ENCODE measurements around the gene PRIMPOL.

PRIMPOL gene

GRCh38 chr4:184664445-184665210, 15.1 kb downstream of the PRIMPOL start:
- peaks cover 53% of the 10 kb centered on the region for H3K36me3 ChIP-seq (ENCODE audit: insufficient read depth, low read length)
- no peaks in the 10 kb centered on the region for H3K27me3 ChIP-seq (ENCODE audit: insufficient read depth, low read length)
- no peaks in the 10 kb centered on the region for H3K9me3 ChIP-seq (ENCODE audit: low read length)
- H3K4me1 ChIP-seq (ENCODE audit: insufficient read depth, low read length): no peaks in the 10 kb centered on the region
- H2AFZ ChIP-seq (ENCODE audit: low read depth, low read length): no peak overlapping the region
- H3K4me3 ChIP-seq (ENCODE audit: low read length): no peak overlapping the region

GRCh38 chr4:184666670-184667069, 17.1 kb downstream of the PRIMPOL start:
- no peaks in the 10 kb centered on the region for H3K4me1 ChIP-seq (ENCODE audit: insufficient read depth, low read length)
- H3K27me3 ChIP-seq (ENCODE audit: insufficient read depth, low read length): no peaks in the 10 kb centered on the region
- no peaks in the 10 kb centered on the region for H3K9me3 ChIP-seq (ENCODE audit: low read length)
- H2AFZ ChIP-seq (ENCODE audit: low read depth, low read length): no peak overlapping the region
- no peak overlapping the region for H3K4me3 ChIP-seq (ENCODE audit: low read length)
- peaks cover 48% of the 10 kb centered on the region for H3K36me3 ChIP-seq (ENCODE audit: insufficient read depth, low read length)

GRCh38 chr4:184668096-184668495, 18.6 kb downstream of the PRIMPOL start:
- no peak overlapping the region for H3K4me3 ChIP-seq (ENCODE audit: low read length)
- no peaks in the 10 kb centered on the region for H3K9me3 ChIP-seq (ENCODE audit: low read length)
- H3K36me3 ChIP-seq (ENCODE audit: insufficient read depth, low read length): peaks cover 51% of the 10 kb centered on the region
- H2AFZ ChIP-seq (ENCODE audit: low read depth, low read length): no peak overlapping the region
- no peaks in the 10 kb centered on the region for H3K27me3 ChIP-seq (ENCODE audit: insufficient read depth, low read length)
- no peaks in the 10 kb centered on the region for H3K4me1 ChIP-seq (ENCODE audit: insufficient read depth, low read length)

DNA sequence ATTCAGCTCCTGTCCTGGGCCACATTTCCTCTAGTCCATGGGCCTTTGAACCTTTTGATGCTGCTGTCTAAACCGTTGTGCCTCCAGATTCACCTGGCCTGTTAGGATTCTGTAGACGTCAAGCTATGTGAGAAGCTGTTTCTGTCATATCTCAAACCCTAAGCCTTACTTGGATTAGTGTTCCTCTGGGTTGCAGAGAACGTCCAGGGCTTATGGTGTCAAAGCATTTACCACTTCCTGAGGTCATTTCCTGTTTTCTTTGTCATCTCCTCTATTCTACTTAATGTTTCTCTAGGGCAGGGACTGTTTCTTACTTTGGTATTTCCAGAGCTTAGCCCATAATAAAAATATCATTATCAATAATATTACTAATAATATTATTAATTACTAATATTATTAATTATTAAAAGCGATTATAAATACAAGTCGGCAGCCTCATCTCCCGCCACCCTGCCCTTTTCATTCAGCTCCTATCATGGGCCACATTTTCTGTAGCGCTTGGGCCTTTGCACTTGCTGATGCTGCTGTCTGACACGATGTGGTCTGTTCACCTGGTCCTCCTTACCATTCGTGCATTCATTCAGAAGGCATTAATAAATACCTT, 19.1 kb downstream of the PRIMPOL start:
- peaks cover 51% of the 10 kb centered on the region for H3K36me3 ChIP-seq (ENCODE audit: insufficient read depth, low read length)
- H2AFZ ChIP-seq (ENCODE audit: low read depth, low read length): no peak overlapping the region
- no peak overlapping the region for H3K4me3 ChIP-seq (ENCODE audit: low read length)
- no peaks in the 10 kb centered on the region for H3K9me3 ChIP-seq (ENCODE audit: low read length)
- no peaks in the 10 kb centered on the region for H3K27me3 ChIP-seq (ENCODE audit: insufficient read depth, low read length)
- H3K4me1 ChIP-seq (ENCODE audit: insufficient read depth, low read length): no peaks in the 10 kb centered on the region

GRCh38 chr4:184669251-184669650, 19.7 kb downstream of the PRIMPOL start:
- Histone ChIP-seq H3K9me3 (ENCODE audit: low read length) (no peaks in the 10 kb centered on the region), H3K4me1 (ENCODE audit: insufficient read depth, low read length) (no peaks in the 10 kb centered on the region), H3K4me3 (ENCODE audit: low read length) (no peak overlapping the region), H2AFZ (ENCODE audit: low read depth, low read length) (no peak overlapping the region), H3K36me3 (ENCODE audit: insufficient read depth, low read length) (peaks cover 52% of the 10 kb centered on the region), H3K27me3 (ENCODE audit: insufficient read depth, low read length) (no peaks in the 10 kb centered on the region)

GRCh38 chr4:184671101-184671500, 21.6 kb downstream of the PRIMPOL start:
- no peaks in the 10 kb centered on the region for H3K27me3 ChIP-seq (ENCODE audit: insufficient read depth, low read length)
- H3K9me3 ChIP-seq (ENCODE audit: low read length): no peaks in the 10 kb centered on the region
- no peak overlapping the region for H3K4me3 ChIP-seq (ENCODE audit: low read length)
- peaks cover 54% of the 10 kb centered on the region for H3K36me3 ChIP-seq (ENCODE audit: insufficient read depth, low read length)
- H3K4me1 ChIP-seq (ENCODE audit: insufficient read depth, low read length): no peaks in the 10 kb centered on the region
- H2AFZ ChIP-seq (ENCODE audit: low read depth, low read length): no peak overlapping the region

GRCh38 chr4:184672741-184673140, 23.2 kb downstream of the PRIMPOL start:
- Histone ChIP-seq H3K36me3 (ENCODE audit: insufficient read depth, low read length) (peaks cover 41% of the 10 kb centered on the region), H3K27me3 (ENCODE audit: insufficient read depth, low read length) (no peaks in the 10 kb centered on the region), H2AFZ (ENCODE audit: low read depth, low read length) (no peak overlapping the region), H3K9me3 (ENCODE audit: low read length) (no peaks in the 10 kb centered on the region), H3K4me1 (ENCODE audit: insufficient read depth, low read length) (no peaks in the 10 kb centered on the region), H3K4me3 (ENCODE audit: low read length) (no peak overlapping the region)

DNA sequence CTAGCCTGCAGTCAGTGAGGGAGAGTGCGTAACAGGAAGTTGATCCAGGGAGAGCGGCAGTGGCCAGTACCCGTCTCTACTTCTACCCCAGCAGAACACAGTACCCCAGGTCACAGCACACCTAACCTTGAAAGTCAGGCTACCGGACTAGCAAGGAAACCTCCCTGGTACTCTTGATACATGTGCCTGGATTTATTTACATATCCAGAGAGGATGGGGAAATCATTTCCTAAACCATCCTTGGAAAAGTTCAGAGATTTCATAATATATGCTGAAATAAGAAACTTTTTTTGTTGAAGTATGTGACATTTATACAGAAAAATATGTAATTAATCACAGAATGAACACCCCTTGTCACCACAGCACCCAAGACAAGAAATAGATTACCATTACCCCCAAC, 24.5 kb downstream of the PRIMPOL start:
- no peak overlapping the region for H2AFZ ChIP-seq (ENCODE audit: low read depth, low read length)
- peaks cover 30% of the 10 kb centered on the region for H3K36me3 ChIP-seq (ENCODE audit: insufficient read depth, low read length)
- no peaks in the 10 kb centered on the region for H3K4me1 ChIP-seq (ENCODE audit: insufficient read depth, low read length)
- no peak overlapping the region for H3K4me3 ChIP-seq (ENCODE audit: low read length)
- no peaks in the 10 kb centered on the region for H3K27me3 ChIP-seq (ENCODE audit: insufficient read depth, low read length)
- no peaks in the 10 kb centered on the region for H3K9me3 ChIP-seq (ENCODE audit: low read length)

DNA sequence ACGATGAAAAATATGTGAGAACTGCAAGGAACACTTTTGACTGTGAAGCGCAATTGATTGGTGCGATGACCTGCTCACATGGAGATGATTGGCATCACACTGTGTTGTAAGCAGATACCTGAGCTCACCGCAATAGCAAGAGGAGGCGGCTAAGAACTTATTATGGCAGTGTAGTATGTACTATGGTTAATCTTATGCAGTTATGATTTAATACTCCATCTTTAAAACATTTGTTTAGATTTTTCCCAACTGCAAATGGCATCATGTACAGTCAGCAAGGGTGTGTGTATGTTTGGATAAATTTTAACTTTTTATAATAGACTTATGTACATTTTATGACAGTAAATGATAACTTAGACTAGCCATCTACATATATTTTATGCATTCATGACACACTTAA, 25.5 kb downstream of the PRIMPOL start:
- Histone ChIP-seq H2AFZ (ENCODE audit: low read depth, low read length) (no peak overlapping the region), H3K27me3 (ENCODE audit: insufficient read depth, low read length) (no peaks in the 10 kb centered on the region), H3K36me3 (ENCODE audit: insufficient read depth, low read length) (peaks cover 28% of the 10 kb centered on the region), H3K9me3 (ENCODE audit: low read length) (peaks cover 6% of the 10 kb centered on the region), H3K4me1 (ENCODE audit: insufficient read depth, low read length) (no peaks in the 10 kb centered on the region), H3K4me3 (ENCODE audit: low read length) (no peak overlapping the region)

DNA sequence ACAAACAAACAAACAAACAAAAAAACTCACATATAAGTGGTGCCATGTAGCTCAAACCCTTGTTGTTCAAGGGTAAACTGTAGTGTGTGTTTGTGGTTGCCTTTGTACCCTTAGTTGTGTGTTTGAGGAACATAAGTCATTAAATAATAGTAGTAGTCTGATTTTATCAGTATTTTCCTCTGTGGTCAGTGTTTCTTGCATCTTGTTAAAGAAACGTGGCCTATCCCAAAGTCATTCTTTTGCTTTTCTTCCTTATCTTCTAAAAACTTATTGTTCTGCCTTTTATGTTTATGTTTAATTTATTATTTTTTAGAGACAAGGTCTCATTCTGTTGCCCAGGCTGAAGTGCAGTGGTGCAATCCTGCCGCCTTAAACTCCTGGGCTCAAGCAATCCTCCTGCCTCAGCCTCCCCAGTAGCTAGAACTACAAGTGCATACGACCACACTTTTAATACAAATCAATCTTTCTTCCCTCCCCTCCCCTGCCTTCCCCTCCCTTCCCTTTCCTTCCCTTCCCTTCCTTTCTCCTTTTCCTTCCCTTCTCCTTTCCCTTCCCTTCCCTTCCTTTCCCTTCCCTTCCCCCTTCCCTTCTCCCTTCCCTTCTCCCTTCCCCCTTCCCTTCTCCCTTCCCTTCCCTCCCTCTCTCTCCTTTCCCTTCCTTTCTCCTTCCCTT, 26.4 kb downstream of the PRIMPOL start:
- Histone ChIP-seq H3K4me1 (ENCODE audit: insufficient read depth, low read length) (no peaks in the 10 kb centered on the region), H3K27me3 (ENCODE audit: insufficient read depth, low read length) (no peaks in the 10 kb centered on the region), H3K9me3 (ENCODE audit: low read length) (peaks cover 9% of the 10 kb centered on the region), H3K36me3 (ENCODE audit: insufficient read depth, low read length) (peaks cover 25% of the 10 kb centered on the region), H2AFZ (ENCODE audit: low read depth, low read length) (no peak overlapping the region), H3K4me3 (ENCODE audit: low read length) (no peak overlapping the region)

DNA sequence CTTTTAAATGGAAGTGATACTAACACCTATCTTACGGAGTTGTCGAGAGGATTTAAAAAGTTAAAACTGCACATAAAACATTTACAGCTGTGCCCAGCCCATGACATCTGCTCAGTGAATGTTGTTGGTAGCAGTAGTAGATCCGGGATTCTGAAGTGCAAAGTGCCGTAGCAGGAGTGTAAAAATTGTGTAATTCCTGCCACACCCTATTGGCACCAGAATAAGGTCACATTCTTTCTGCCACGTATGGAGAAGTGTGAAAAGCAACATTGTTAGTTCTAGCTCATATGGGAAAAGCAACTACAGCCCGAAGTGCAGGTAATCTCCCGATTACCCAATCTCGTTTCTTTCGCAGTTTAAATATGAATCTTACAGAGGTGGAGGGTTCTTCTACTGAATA, 31.2 kb downstream of the PRIMPOL start:
- H2AFZ ChIP-seq (ENCODE audit: low read depth, low read length): no peak overlapping the region
- H3K36me3 ChIP-seq (ENCODE audit: insufficient read depth, low read length): peaks cover 13% of the 10 kb centered on the region
- H3K4me1 ChIP-seq (ENCODE audit: insufficient read depth, low read length): no peaks in the 10 kb centered on the region
- no peak overlapping the region for H3K4me3 ChIP-seq (ENCODE audit: low read length)
- no peaks in the 10 kb centered on the region for H3K27me3 ChIP-seq (ENCODE audit: insufficient read depth, low read length)
- H3K9me3 ChIP-seq (ENCODE audit: low read length): peaks cover 9% of the 10 kb centered on the region

- Histone ChIP-seq H3K27me3 (ENCODE audit: insufficient read depth, low read length) (no peaks in the 10 kb centered on the region), H3K9me3 (ENCODE audit: low read length) (peaks cover 9% of the 10 kb centered on the region), H3K36me3 (ENCODE audit: insufficient read depth, low read length) (peaks cover 13% of the 10 kb centered on the region), H2AFZ (ENCODE audit: low read depth, low read length) (no peak overlapping the region), H3K4me1 (ENCODE audit: insufficient read depth, low read length) (no peaks in the 10 kb centered on the region), H3K4me3 (ENCODE audit: low read length) (no peak overlapping the region)
Measured at GRCh38 chr4:184681916-184682315, 32.4 kb downstream of the PRIMPOL start.

DNA sequence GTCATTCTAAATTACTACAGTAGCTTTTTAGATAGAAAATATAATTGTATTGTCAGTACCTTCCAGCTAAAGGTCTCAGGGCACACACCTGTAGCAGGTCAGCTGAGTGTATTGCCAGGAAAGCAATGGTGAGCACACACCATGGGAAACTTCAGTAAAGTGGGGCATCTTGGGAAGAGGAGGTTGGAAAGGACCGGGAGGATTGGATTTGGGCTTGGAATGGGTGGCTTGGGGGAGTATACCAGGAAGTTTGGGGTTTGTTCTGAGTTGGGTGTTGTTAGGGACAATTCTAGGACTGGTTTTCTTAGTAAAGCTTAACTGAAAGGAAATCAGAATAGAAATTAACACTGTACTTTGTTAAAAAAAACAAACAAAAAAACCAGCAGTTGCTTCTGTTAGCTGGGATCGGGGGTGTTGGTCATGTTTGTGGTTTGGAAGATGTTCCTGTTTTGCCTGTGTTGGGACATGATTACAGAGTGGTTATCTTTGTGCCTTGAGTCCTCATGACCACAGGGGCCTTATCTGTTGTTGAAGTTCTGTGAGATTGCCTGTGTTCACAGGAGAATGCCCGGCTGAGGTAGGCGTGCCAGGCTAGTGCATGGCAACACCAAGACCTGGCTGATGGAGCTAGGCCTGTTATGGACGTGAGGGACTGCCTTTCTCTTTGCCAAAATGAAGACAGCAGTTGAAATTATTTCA, 35.1 kb downstream of the PRIMPOL start:
- Histone ChIP-seq H3K9me3 (ENCODE audit: low read length) (peaks cover 6% of the 10 kb centered on the region), H2AFZ (ENCODE audit: low read depth, low read length) (no peak overlapping the region)

More for the DNA sequence above, 35.1 kb downstream of the PRIMPOL start:
- Histone ChIP-seq H3K36me3 (ENCODE audit: insufficient read depth, low read length) (peaks cover 10% of the 10 kb centered on the region), H3K4me3 (ENCODE audit: low read length) (no peak overlapping the region), H3K4me1 (ENCODE audit: insufficient read depth, low read length) (no peaks in the 10 kb centered on the region), H3K27me3 (ENCODE audit: insufficient read depth, low read length) (no peaks in the 10 kb centered on the region)
